Medulla oblongata (tissue), 1 donor: ENCODE measurements around the gene DYSF.
"Not testable (repeated sequence)": the region's sequence is repeated elsewhere in the genome, so short reads cannot be mapped to it uniquely, and the experiment has no call there.

Experiments used
- DNase-seq: peaks from one replicate; pipeline ENCODE4 v3.0.0-alpha.2; 2015; ENCODE audit errors: extremely low spot score

DYSF gene

GRCh38 chr2:71647356-71647755 lies 194.0 kb downstream of the DYSF start:
- no peak for DNase-seq

- no peak for DNase-seq
These were observed 202.1 kb downstream of the DYSF start for GRCh38 chr2:71655498-71655897.

GRCh38 chr2:71658256-71658655 lies 204.9 kb downstream of the DYSF start:
- not testable (repeated sequence) for DNase-seq

- no peak for DNase-seq
These were observed 205.4 kb downstream of the DYSF start for GRCh38 chr2:71658771-71659170.

- no peak for DNase-seq
These were observed 206.6 kb downstream of the DYSF start for GRCh38 chr2:71659868-71660518.

GRCh38 chr2:71661782-71662181 lies 208.4 kb downstream of the DYSF start:
- DNase-seq = no peak

GRCh38 chr2:71662665-71663394 lies 209.5 kb downstream of the DYSF start:
- no peak for DNase-seq

- no peak for DNase-seq
These were observed 210.8 kb downstream of the DYSF start for GRCh38 chr2:71664161-71664560.

- no peak for DNase-seq
These were observed 212.1 kb downstream of the DYSF start for GRCh38 chr2:71665168-71666093.

GRCh38 chr2:71666094-71666474 lies 212.7 kb downstream of the DYSF start:
- no peak for DNase-seq

- DNase-seq = no peak
These were observed 214.2 kb downstream of the DYSF start for GRCh38 chr2:71667256-71668182.

- DNase-seq = no peak
These were observed 215.1 kb downstream of the DYSF start for GRCh38 chr2:71668326-71669057.

GRCh38 chr2:71669058-71669456 lies 215.7 kb downstream of the DYSF start:
- no peak for DNase-seq

GRCh38 chr2:71669628-71670429 lies 216.5 kb downstream of the DYSF start:
- DNase-seq = no peak

GRCh38 chr2:71670430-71670795 lies 217.1 kb downstream of the DYSF start:
- DNase-seq = no peak

- no peak for DNase-seq
These were observed 218.0 kb downstream of the DYSF start for GRCh38 chr2:71671203-71671854.

GRCh38 chr2:71671895-71672825 lies 218.8 kb downstream of the DYSF start:
- no peak for DNase-seq
